ENCODE results near the gene SH2B3.

DNA sequence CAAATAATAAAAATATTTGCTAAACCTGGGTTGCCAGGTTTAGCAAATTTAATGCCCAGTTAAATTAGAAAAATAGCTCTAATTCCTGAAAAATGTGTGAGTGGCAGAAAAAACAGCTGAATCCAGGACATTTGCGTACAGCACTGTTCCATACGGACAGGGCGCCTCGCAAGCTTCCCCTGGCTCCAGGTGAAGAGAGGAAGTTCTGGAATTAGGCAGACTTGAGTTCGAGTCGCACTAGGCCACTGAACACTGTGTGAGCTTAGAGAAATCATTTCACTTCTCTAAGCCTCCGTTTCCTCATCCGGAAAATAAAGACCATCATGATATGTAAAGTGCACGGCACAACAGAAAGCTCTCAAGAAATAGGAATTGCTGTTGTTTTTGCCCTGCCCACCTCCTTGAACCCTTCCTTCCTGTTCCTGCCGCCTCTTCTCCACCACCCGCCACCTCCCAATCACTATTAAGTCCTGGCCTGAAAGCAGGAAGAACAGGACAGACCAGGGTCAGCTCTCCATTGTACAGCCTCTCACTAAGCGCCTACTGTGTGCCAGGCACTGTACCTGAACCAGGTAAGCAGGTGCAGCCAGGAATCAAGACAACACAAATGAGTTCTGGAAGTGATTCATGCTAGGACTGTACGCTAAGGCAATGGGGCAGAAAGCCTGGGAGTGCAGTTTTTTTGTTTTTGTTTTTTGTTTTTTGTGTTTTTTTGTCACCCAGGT lies 36.1 kb upstream of the SH2B3 start:
- TF ChIP-seq, protein P1, sequence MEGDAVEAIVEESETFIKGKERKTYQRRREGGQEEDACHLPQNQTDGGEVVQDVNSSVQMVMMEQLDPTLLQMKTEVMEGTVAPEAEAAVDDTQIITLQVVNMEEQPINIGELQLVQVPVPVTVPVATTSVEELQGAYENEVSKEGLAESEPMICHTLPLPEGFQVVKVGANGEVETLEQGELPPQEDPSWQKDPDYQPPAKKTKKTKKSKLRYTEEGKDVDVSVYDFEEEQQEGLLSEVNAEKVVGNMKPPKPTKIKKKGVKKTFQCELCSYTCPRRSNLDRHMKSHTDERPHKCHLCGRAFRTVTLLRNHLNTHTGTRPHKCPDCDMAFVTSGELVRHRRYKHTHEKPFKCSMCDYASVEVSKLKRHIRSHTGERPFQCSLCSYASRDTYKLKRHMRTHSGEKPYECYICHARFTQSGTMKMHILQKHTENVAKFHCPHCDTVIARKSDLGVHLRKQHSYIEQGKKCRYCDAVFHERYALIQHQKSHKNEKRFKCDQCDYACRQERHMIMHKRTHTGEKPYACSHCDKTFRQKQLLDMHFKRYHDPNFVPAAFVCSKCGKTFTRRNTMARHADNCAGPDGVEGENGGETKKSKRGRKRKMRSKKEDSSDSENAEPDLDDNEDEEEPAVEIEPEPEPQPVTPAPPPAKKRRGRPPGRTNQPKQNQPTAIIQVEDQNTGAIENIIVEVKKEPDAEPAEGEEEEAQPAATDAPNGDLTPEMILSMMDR (conservative IDR thresholded peaks at IDR 0.05) = no peak
- no peak for TF ChIP-seq EZH2 (IDR thresholded peaks at IDR 0.05; ENCODE audit: low read depth)
